Psoas muscle (tissue), 8 donors: Measurements from ENCODE around the gene GTF2F1. TPM values are rescaled to one million over a fixed set of nuclear protein-coding genes. Genes with fewer than 3 reads are reported as not detected.

Experiments used
- ATAC-seq, 4 donors: fragments of 200-7000 bp; cut with Tn5 transposase; one replicate each; pipeline ENCODE4 v1.9.1; 2020; ENCODE audit warnings: moderate library complexity in 3 of 4, mild to moderate bottlenecking in 2 of 4
- DNase-seq, 2 donors: peaks; one replicate each; pipeline ENCODE4 v3.0.0-alpha.2; 2020
- H3K27ac ChIP-seq: fragments of 200-600 bp; one replicate; pipeline ENCODE4 v1.8.0; 2022
- H3K27me3 ChIP-seq, 3 donors: fragments of 200-600 bp in 1 of 3; one replicate each; pipeline versions ENCODE4 v1.6.1 to v1.8.0; 2013 to 2022; ENCODE audit warnings: low read length in 2 of 3, mild to moderate bottlenecking in 2 of 3, moderate library complexity in 1 of 3; ENCODE audit not compliant: insufficient read depth in 3 of 3
- H3K36me3 ChIP-seq, 2 donors: fragments of 200-600 bp in 1 of 2; one replicate each; pipeline versions ENCODE4 v1.6.1 to v1.8.0; 2013 to 2022; ENCODE audit warnings: low read depth in 1 of 2, mild to moderate bottlenecking in 1 of 2, moderate library complexity in 1 of 2; ENCODE audit not compliant: insufficient read depth in 1 of 2
- H3K4me1 ChIP-seq: fragments of 200-600 bp; one replicate; pipeline ENCODE4 v1.8.0; 2022
- H3K4me3 ChIP-seq: fragments of 200-600 bp; one replicate; pipeline ENCODE4 v1.8.0; 2022; ENCODE audit warnings: mild to moderate bottlenecking
- H3K9me3 ChIP-seq: fragments of 200-600 bp; one replicate; pipeline ENCODE4 v1.8.0; 2022
- CTCF ChIP-seq: fragments of 200-600 bp; IDR thresholded peaks from one replicate; pipeline ENCODE4 v1.8.0; 2022; ENCODE audit warnings: antibody characterized with exemption
- WGBS, 3 donors: extraction: QIAGEN DNeasy Blood & Tissue Kit; methylation state at CpG; one replicate each; pipeline versions ENCODE4 v1.1.6 to v1.1.7; 2013; 5-methylcytosine and 5-hydroxymethylcytosine counted together
- intact Hi-C, 2 donors: fragments of 100-400 bp; cut with DNase I; formaldehyde crosslinking; loops; one replicate each; pipeline versions ENCODE4 v1.11.0 to v1.14.2; 2022
- polyA plus RNA-seq, 3 donors: library from polyadenylated mRNA; stranded (reverse); fragments of 200-250 nt; gene quantifications; one replicate each; pipeline ENCODE4 v1.2.3, GENCODE V29; 2013
- total RNA-seq, 4 donors: library from RNA; stranded (reverse); fragmentation: NEBNext Ultra II Directional in 2 of 4; extraction: Animal tissue kit (Norgen Biotek cat#: 25700) in 2 of 4; gene quantifications; one replicate each; pipeline versions ENCODE4 v1.2.1 to v1.2.4, GENCODE V29; 2021 to 2023
- donor health status: healthy with polysubstance abuse.
- donor health status: DM: no; HTN: no; CAD: no; lungs with moderate emphysema.
- donor health status: Bipolar disorder and iron deficiency.
- donor health status: healthy.
- donor health status: DM: yes; HTN: yes; CAD: no.
- donor health status: DM: no; HTN: no; CAD: no.
- donor health status: DM: no; HTN: no; CAD: no.
- donor health status: DM: yes; HTN: yes; CAD: no.

GTF2F1 gene
- total and polyA plus RNA-seq, 7 donors: 23.7 to 60.0 (median 33.8) TPM

- ATAC-seq: no peak
- 94 to 96% (median 96%) methylated on average over 16 to 18 of the region's 18 CpGs for WGBS, 3 donors
- intact Hi-C loops: loop anchor here in 1 of 2 donors (10.0 kb wide), 1 partner anchor 212 kb away; no protein-coding TSS in a partner anchor
Measured at GRCh38 chr19:6427131-6427530, 34.2 kb upstream of the GTF2F1 start.

GRCh38 chr19:6425732-6426620, 33.0 kb upstream of the GTF2F1 start:
- ATAC-seq (no peak), DNase-seq (no peak)
- Histone ChIP-seq H3K9me3 (no peaks in the 10 kb centered on the region), H3K4me3 (peak overlapping the region; percentile 93), H3K36me3 (peaks cover 0 to 14% of the 10 kb centered on the region in 2 donors), H3K27me3 (peaks cover 0 to 4% (median 0%) of the 10 kb centered on the region in 3 donors), H3K27ac (peak overlapping the region; percentile 86), H3K4me1 (peaks cover 16% of the 10 kb centered on the region)
- intact Hi-C loops: loop anchor here in 1 of 2 donors (10.0 kb wide), 1 partner anchor 211 kb away; no protein-coding TSS in a partner anchor
- no peak for TF ChIP-seq CTCF
- WGBS, 3 donors: 87 to 89% (median 88%) methylated on average over 21 of the region's 21 CpGs

More at GRCh38 chr19:6427131-6427530, 34.2 kb upstream of the GTF2F1 start:
- no peak for DNase-seq
- peaks cover 0 to 9% (median 0%) of the 10 kb centered on the region in 3 donors for H3K27me3 ChIP-seq
- H3K4me1 ChIP-seq: peaks cover 14% of the 10 kb centered on the region
- TF ChIP-seq CTCF: no peak
- H3K4me3 ChIP-seq: no peak overlapping the region
- no peak overlapping the region for H3K27ac ChIP-seq
- H3K9me3 ChIP-seq: no peaks in the 10 kb centered on the region
- peaks cover 0 to 2% of the 10 kb centered on the region in 2 donors for H3K36me3 ChIP-seq

GRCh38 chr19:6424939-6425731, 32.2 kb upstream of the GTF2F1 start:
- H3K27ac ChIP-seq: peak overlapping the region; percentile 86
- H3K27me3 ChIP-seq: peaks cover 0 to 4% (median 0%) of the 10 kb centered on the region in 3 donors
- ATAC-seq: peak; percentile 93 to 95 (median 94)
- H3K4me1 ChIP-seq: peaks cover 16% of the 10 kb centered on the region
- H3K4me3 ChIP-seq: peak overlapping the region; percentile 93
- DNase-seq: peak; percentile 94 to 100
- no peak for TF ChIP-seq CTCF
- H3K36me3 ChIP-seq: peaks cover 0 to 22% of the 10 kb centered on the region in 2 donors
- intact Hi-C loops: loop anchor here (5.0 to 10.0 kb wide), 2 partner anchors 48 to 210 kb away; partner anchors contain the start of gene PSPN (in 2 of the 2)
- 2 to 5% (median 4%) methylated on average over 43 of the region's 43 CpGs for WGBS, 3 donors
- H3K9me3 ChIP-seq: no peaks in the 10 kb centered on the region

- intact Hi-C loops: loop anchor here (5.0 to 10.0 kb wide), 2 partner anchors 47 to 210 kb away; partner anchors contain the start of gene PSPN (in 2 of the 2)
- no peak for TF ChIP-seq CTCF
- peak; percentile 65 to 100 for DNase-seq
Measured at GRCh38 chr19:6424195-6424938, 31.4 kb upstream of the GTF2F1 start, which contains the start of gene KHSRP. KHSRP (minus strand) TSS chr19:6424811; CDS start chr19:6424701, 110 bp downstream.

More at GRCh38 chr19:6424195-6424938, 31.4 kb upstream of the GTF2F1 start, which contains the start of gene KHSRP:
- Histone ChIP-seq H3K36me3 (peaks cover 0 to 30% of the 10 kb centered on the region in 2 donors), H3K9me3 (no peaks in the 10 kb centered on the region), H3K4me1 (peaks cover 16% of the 10 kb centered on the region), H3K27ac (peak within 1 kb of the TSS; percentile 86), H3K4me3 (peak within 1 kb of the TSS; percentile 93), H3K27me3 (no peaks in the 10 kb centered on the region)
- no peak for ATAC-seq
- 0 to 2% (median 1%) methylated on average over 54 to 111 of the region's 114 CpGs for WGBS, 3 donors
